Measurements from ENCODE around the gene UNK.

- no peak for TF ChIP-seq POLR2A (IDR thresholded peaks at IDR 0.05)
- no peak for TF ChIP-seq CTCF (IDR thresholded peaks at IDR 0.05)
Measured at GRCh38 chr17:75850928-75851692, 66.5 kb downstream of the UNK start.

Data from suprapubic skin (tissue), 3 donors.